Left lobe of liver (tissue), 2 donors: ENCODE data around the gene ZNF778. TPM values are rescaled to one million over a fixed set of nuclear protein-coding genes. Genes with fewer than 3 reads are reported as not detected.
A peak's percentile ranks its signal among the peaks of the same experiment; 100 is the strongest.

Source experiments
- ATAC-seq: fragments of 200-7000 bp; cut with Tn5 transposase; one replicate; pipeline ENCODE4 v1.9.1; 2020; ENCODE audit warnings: mild to moderate bottlenecking, moderate library complexity
- DNase-seq: peaks from one replicate; pipeline ENCODE4 v3.0.0-alpha.2; 2020; ENCODE audit warnings: low spot score
- total RNA-seq: library from RNA; stranded (reverse); gene quantifications from one replicate; pipeline ENCODE4 v1.2.1, GENCODE V29; 2021
- donor health status: DM: no; HTN: no; CAD: no; lungs with moderate emphysema.
- donor health status: DM: no; HTN: yes; CAD: no.

The ZNF778 gene
- total RNA-seq, 1 donor from 2014 or later = 5.3 TPM

DNA sequence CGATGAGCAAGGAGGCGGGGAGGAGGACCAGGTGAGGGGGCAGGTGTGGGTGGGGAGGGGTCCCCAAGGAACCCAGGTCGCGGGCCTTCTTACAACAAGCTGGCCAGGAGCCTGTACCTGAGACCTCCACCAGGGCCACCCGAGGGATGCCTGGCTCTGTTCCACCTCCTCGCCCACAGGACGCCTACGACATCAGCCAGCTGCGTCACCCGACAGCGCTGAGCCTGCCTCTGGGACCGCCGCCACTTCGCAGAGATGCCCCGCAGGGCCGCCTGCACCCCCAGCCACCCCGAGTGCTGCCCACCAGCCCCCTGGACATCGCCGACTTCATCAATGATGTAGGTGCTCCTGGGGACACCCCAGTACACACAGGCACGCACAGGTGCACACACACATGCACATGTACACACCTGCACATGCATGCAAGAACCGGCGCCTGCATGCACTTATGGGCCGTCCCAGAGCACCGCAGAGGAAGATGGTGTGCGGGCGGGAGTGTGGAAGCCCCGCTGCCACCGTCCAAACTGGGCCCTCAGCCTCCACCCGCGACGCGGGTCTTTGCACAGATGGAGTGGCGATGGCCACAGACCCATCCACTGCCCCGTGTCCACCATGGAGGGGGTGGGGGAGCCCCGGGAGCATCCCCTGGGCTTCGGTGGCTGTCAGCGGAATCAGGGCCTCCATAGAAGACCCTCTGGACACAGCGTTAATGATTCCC, 23.8 kb upstream of the ZNF778 start:
- no peak for DNase-seq
- ATAC-seq = no peak

DNA sequence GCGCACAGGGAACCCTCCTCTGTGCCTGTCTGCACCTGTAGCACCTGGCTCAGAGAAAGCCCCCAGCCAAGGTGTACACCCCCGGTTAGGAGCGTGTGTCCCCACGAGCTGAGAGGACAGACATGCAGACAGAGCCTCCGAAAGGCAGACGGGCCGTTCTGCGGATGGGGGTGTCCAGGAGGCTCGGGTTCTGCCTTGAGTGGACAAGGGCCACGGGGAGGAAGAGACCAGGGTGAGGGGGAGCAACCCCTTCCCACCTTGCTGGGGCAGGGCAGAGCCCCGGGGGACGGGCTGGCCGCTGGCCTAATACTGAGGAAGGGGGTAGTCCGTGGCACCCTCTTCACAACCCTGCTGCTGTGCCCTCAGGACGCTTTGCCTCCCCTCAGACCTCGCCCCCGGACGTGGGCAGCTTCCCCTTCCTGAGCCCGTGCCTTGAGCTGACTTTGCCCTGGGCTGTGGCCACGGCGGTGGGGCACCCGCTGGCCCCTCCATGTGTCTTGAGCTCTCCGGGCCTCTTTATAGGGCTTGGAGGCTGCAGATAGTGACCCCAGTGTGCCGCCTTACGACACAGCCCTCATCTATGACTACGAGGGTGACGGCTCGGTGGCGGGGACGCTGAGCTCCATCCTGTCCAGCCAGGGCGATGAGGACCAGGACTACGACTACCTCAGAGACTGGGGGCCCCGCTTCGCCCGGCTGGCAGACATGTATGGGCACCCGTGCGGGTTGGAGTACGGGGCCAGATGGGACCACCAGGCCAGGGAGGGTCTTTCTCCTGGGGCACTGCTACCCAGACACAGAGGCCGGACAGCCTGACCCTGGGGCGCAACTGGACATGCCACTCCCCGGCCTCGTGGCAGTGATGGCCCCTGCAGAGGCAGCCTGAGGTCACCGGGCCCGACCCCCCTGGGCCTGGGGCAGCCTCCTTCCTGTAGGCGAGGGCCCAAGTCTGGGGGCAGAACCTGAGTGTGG, 22.9 kb upstream of the ZNF778 start:
- DNase-seq (no peak), ATAC-seq (no peak)

DNA sequence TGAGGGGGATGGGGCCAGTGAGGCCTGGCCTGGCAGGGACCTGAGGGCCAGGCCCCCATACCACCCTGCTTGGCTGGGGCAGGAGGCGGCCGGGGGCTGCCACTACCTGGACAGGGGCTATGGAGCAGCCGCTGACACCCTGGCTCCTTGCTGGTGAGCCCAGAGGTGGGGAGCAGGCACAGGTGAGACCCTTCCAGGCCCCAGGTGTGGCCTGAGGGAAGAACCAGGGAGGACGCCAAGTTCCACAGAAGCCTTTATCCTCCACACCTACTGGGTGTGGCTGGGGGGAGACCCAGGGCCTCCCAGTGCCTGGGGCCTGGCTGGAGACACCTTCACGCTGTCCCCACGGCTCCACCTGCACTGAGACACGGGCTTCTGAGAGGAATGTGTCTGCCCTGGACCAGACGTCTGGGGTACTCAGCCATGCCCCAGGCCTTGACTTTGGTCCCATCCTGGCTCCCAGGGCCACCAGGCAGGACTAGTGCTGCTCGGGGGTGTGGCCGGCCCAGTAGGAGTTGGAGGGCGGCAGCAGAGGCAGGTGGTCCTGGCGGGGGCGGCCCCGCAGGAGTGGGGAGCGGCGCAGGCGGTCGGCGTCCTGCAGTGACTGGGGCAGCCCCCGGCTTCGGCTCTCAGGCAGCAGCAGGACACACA, 21.9 kb upstream of the ZNF778 start:
- ATAC-seq = no peak
- DNase-seq = no peak

DNA sequence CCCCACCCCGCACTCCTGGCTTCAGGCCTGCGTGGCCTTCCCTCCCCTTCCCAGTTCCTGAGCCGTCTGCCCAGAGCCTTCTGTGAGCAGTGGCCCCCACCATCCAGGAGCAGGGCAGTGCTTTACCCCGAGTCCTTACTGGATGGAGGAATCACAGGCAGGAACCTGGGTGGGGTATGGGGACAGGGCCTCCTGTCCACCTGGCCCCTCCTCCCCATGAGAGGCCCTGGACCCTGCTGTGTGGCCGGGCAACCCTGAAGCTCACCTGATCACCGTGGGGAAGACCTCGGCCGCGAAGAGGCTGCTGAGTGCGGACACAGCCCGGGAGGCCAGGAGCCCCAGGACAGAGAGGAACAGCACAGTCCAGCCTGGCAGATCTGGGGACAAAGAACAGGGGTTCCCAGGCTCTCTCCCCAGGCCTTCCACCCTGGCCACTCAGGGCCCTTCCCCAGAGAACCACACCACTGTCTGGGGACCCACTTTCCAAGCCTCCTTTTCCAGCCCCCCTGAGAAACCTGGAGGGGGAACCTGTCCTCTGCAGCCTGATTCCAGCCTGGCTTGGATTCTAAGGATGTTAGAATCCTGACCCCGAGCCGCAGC, 20.4 kb upstream of the ZNF778 start:
- ATAC-seq = no peak
- no peak for DNase-seq

DNA sequence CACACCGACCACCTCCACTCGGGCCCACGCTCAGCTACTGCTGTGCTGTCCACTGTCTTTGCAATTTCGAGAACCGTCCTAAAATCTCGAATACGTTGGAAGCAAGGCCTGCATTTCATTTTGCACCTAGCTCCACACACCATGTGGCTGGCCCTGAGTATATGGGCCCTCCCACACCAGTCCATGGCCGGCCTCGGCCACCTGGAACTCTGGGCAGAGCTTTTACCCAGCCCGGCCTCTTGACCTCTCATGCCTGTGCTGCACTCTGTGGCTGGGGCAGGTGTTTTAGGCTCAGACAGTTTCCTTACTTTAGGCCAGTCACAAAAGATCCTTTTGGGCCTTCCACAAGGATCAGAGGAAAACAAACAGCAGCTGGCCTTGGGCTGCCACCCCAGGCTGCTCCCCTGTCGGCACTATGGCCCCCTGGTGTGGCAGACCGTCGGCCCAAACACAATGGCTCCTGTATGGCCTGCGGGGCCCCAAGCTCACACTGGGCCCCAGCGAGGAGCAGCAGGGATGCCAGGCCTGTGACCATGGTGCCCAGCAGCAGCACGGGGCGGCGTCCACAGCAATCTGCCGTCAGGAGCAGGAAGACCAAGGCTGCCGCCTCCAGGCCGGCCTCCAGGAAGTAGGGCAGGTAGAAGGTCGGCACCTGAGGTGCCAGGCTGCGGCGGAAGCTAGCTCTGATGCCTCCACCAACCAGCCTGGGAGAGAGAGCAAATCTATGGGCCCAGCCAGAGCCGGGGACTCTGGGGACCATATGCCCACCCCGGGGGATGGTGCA, 19.7 kb upstream of the ZNF778 start:
- ATAC-seq (no peak), DNase-seq (no peak)

DNA sequence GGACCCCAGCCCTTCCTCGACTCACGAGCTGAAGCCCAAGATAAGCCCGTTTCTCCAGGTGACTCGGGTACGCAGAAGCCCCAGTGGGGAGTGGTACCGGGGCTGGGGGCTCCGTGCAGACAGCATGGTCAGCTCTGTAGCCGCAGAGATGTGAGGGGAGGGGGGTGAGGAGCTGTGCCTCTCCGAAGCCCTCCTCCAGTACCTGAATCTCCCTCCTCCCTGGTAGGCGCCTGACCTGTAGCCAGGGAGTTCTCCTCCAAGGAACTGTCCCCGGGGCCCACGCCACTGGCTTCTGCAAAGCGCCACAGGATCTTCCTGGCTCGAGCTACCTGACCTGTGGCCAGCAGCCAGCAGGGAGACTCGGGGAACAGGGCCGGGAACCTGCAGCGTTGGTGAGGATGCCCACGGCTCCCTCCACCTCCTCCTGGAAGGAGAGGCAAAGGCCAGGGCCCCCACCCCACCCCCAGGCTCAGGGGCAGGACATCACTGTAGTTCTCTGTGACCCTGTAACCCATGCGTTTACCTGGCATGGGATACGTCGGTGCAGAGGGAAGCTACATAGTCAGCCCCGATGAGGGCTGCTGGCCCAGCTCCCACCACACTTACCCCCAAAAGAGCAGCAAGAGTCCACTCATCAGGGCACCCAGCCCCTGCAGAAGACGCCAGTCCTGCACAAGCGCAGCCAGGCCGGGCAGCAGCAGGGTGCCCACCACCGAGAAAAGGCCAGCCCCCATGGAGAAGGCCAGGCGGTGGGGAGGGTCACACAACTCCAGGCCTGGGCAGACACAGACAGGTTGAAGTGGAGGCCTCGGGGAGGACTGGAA, 18.9 kb upstream of the ZNF778 start:
- DNase-seq = no peak
- ATAC-seq = no peak

DNA sequence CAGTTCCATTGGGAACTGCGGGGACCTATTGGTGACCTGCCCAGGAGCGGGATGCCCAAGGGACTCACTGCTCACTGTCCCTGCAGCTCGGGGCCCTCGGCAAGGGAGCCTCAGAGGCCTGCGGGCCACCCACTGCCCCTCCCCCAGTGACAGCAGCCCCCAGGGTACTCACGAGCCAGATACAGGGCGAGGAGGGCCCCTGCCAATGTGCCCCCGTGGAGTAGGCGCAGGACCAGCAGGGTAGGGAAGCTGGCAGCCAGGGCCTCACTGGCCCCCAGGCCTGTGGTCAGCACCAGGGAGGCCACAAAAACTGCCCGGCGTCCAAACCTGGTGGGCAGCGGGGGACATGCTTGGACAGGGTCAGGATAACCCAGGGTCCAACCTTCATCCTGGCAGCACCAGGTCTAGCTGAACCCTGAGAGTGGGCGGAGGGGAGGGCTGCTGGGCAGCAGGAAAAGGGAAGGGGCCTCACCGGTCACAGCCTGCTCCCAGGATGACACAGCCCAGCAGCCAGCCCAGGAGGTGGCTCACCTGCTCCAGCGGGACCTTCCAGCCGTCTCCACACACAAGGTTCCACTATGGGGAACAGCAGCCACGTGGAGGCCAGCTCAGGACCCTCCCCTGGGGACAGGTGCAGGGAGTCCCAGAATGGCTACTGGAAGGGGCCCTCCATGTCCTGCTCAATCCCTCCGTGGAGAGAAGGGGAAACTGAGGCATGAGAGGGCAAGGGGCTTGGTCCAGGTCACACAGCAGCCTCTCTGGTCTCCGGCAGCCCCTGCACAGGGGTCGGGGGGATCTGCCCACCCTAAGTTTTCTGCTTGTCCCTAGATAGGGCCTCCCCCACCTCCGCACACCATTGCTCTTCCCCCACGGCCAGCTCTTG, 18.0 kb upstream of the ZNF778 start:
- DNase-seq (no peak), ATAC-seq (no peak)

DNA sequence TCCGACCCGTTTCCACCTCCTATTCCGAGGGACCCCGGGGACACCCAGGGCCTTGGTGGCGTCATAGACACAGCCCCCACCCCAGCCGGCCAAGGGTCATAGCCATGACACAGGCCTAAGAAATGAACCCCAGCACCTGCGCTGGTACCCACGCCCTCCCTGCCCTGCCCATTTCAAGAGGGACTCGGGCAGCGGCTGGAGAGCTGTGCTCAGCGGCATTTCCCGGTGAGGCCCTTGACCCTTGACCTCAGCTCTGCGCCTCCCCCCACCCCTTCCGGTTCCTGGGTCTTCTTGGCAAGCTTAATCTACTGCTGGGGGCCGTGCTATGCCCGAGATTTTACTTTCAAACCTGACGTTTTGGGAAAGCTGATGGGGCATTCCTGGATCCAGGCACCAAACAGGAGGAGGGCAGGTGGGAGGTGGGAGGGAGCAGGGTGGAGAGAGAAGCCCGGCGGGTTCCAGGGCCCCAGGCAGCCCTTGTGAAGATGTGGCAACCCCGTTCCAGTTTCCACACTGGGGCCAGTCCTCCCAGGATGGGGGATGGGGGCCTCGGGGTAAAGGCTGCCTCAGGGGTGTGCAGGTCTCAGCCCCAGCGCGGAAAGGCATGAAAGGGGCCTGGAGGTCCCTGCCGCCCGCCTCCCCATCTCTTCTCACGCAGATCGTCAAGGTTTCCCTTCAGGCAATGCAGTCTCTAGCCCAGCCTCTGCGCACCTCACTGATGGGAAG, 17.2 kb upstream of the ZNF778 start, which contains the start of gene SLC22A31:
Gene SLC22A31 (minus strand): TSS at position 414 of the 726 bp plus-strand sequence. CDS start 36 bp downstream, at position 378.
- DNase-seq (no peak), ATAC-seq (no peak)

DNA sequence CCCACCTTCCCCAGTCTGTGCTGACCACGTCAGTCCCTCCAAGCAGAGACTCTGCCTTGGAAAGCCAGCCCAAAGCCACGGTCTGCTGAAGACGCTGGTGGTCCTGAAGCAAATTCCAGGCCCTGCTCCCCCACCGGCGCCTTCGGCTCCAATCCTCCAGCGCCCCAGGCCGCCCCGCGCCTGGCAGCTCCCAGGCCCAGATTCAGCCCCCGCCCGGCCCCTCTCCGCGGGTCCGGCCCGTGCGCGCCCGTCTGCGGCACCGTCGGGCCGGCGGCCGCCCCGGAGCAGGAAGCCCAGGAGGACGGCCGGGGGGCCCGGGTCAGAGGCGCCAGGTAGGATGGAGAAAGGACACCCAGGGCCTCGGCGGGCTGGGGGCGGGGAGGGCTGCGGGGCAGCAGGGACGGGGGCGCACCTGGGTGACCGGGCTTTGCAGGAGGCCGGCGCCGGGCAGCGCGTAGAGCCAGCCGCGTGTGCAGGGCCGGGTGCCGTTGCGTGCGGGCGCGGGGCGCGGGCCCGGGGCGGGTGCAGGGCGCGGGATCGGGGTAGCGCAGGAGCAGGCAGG, 16.6 kb upstream of the ZNF778 start:
- DNase-seq = no peak
- ATAC-seq = no peak

DNA sequence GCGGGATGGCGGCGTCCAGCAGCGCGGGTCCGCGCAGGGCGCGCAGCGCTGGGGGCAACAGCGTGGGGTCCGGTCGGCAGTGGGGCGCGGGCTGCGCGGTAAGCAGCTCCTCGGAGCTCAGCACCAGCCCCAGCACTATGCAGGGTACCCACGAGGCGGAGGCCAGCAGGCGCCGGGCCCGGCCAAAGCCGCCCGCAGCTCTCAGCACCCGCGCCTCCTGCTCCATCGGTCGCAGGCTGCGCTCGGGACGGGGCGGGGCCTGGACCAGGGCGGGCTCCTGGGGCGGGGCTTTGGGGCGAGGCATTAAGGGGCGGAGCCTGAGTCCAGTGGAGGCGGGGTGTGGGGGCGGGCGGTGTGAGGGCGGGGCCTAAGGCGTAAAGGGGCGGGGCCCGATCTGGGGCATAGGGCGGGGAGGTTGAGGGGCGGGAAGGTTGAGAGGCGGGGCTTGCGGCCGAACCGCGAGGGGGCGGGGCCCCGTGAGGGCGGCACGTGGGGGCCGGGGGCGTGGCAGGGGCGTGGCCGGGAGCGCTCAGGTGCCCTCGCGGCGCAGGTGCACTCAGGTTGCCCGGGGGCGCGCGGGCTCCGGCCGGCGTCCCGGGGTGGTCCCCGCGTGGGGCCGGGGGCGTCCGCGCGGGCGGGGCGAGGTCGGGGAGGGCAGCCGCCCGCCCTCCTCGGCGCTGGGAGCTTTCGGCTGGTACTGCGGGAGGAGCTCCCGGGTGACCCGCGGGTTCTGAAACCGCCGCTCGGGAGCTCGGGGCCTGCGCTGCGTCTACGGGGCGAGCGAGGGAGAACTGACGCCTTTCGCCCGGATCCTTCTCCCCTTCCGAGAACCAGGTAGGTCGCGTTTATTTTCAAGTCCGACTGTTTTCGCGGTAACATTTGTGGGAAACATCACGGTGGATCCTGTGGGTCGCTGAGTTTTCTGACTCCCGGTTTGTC, 15.8 kb upstream of the ZNF778 start:
- peak; percentile 79 for ATAC-seq

DNA sequence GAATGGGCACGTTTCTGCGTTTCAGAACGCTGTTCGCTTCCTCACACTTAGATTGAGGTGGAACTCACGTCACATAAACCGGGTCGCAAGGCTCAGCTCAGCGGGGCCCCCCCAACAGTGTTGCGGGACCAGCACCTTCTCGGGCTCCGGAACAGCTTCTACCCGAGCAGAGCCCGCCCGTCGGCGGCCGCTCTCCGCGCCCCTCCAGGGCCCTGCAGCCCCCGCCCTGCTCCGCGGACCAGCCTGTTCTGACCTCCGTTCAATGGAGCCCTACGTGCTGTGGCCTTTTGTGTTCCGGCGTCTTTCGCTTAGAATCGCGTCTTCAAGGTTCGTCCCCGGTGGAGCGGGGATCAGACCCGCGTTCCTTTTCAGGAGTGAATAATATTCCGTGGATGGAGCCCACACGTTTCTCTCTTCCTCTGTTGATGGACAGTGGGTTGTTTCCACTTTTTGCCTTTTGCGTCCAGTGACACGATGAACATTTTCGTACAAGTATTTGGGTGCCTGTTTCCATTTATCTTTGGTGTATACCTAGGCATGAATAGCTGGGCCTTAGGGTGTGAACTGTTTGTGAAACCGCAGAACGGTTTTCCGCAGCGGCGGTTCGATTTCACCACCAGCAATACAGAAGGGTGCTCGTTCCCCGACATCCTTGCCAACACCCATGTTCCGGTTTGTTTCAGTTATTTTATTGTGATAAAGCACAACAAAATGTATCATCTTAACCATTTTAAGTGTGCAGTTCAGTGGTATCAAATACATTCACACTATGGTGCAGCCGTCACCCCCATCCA, 14.9 kb upstream of the ZNF778 start:
- DNase-seq (no peak), ATAC-seq (no peak)

More for the DNA sequence above, 15.8 kb upstream of the ZNF778 start:
- no peak for DNase-seq

DNA sequence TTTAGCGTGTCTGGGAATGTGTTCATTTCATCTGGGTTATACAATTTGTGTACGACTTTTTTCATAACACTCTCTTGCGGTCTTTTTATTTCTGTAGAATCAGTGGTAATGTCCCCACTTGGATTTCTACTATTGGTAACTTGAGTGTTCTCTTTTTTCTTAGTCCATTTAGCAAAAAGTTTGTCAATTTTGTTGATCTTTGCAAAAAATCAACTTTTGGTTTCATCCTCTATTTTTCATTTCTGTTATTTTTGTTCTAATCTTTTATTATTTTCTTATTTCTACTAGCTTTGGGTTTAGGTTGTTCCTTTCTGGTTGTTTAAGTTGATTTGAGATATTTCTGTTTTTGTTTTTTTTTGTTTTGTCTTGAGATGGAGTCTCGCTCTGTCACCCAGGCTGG, 9.5 kb upstream of the ZNF778 start:
- ATAC-seq (no peak), DNase-seq (no peak)

DNA sequence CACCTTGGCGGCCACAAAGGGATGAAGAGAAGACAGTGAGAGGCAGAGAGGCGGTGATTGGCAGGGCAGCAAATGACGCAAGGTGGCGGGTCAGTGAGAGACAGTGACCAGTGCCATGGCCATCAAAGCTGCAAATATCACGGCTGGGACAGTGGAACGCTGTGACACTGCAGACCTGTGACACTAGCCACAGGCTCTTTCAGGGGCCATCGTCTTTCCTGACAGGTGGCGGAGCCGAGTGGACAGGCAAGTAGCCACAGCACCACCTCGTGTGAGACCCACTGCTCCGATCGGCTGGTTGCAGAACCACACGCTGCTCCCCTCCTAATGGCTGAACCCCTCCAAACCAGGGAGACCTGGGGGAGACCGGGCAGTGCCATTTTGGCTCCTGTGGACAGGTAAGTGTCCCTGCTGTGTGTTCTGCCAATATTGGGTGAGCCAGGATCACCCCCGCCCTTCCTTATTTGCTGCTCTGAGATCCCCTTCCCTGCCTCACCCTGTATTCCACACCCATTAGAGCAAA, 7.9 kb upstream of the ZNF778 start:
- ATAC-seq = no peak

DNA sequence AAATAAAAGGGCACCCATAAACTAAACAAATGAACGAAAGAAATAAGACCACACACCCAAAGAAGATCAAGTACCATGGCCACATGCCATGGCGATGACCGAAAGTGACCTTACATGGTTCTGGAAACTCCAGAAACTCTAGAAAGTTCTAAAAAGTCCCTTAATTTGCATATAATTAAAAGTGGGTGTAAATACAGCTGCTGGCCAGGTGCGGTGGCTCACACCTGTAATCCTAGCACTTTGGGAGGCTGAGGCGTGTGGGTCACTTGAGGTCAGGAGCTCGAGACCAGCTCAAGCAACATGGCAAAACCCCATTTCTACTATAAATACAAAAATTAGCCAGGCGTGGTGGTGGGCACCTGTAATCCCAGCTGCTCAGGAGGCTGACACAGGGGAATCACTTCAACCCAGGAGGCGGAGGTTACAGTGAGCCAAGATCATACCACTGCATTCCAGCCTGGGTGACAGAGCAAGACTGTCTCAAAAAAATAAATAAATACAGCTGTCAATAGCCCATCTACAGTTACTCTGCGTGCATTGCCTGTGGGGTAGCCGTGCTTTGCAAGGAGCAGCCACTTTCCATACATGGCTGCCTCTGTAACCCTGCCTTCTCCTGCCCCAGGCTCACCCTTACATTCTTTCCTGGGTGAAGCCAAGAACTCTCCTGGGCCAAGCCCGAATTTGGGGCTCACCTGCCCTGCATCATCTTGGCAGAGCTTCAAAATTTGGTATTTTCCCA, 7.2 kb upstream of the ZNF778 start:
- DNase-seq (no peak), ATAC-seq (no peak)

More for the DNA sequence above, 7.9 kb upstream of the ZNF778 start:
- no peak for DNase-seq
